GM12873 (cell line): Measurements from ENCODE around the gene HIRIP3.

Source experiments
- TF ChIP-seq, protein P1 (sequence below): IDR thresholded peaks from 2 replicates; pipeline ENCODE4 v1.5.1; 2012; ENCODE audit warnings: low read depth, mild to moderate bottlenecking, moderate library complexity, low read length, control low read depth; ENCODE audit not compliant: insufficient read depth; ENCODE audit errors: missing control alignments

HIRIP3 gene

DNA sequence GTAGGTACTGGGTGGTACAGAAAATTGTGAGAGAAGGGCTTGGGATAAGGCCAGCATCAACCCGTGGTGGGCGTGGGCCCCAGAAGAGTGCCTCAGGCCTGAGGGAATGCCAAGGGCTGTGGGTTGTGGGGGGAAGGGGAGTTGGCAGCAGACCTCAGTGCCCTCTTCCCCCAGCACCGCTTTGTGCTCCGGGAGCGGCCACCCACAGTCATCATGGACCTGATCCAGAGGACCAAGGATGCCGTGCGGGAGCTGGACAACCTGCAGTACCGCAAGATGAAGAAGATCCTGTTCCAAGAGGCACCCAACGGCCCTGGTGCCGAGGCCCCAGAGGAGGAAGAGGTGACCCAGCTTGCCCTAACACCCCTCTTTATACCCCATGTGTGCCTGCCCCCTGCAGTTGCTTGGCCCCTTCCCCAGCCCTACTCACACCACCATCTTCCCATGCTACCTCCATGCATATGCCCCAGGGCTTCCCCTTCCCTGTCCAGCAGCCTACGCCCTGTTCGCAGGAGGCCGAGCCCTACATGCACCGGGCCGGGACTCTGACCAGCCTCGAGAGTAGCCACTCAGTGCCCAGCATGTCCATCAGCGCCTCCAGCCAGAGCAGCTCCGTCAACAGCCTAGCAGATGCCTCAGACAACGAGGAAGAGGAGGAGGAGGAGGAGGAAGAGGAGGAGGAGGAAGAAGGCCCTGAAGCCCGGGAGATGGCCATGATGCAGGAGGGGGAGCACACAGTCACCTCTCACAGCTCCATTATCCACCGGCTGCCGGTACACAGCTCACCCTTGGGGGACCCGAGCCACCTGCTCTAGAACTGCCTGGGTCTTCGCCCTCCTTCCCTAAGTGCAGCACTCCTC lies 12.6 kb downstream of the HIRIP3 start:
- TF ChIP-seq, protein P1, sequence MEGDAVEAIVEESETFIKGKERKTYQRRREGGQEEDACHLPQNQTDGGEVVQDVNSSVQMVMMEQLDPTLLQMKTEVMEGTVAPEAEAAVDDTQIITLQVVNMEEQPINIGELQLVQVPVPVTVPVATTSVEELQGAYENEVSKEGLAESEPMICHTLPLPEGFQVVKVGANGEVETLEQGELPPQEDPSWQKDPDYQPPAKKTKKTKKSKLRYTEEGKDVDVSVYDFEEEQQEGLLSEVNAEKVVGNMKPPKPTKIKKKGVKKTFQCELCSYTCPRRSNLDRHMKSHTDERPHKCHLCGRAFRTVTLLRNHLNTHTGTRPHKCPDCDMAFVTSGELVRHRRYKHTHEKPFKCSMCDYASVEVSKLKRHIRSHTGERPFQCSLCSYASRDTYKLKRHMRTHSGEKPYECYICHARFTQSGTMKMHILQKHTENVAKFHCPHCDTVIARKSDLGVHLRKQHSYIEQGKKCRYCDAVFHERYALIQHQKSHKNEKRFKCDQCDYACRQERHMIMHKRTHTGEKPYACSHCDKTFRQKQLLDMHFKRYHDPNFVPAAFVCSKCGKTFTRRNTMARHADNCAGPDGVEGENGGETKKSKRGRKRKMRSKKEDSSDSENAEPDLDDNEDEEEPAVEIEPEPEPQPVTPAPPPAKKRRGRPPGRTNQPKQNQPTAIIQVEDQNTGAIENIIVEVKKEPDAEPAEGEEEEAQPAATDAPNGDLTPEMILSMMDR, result no peak

DNA sequence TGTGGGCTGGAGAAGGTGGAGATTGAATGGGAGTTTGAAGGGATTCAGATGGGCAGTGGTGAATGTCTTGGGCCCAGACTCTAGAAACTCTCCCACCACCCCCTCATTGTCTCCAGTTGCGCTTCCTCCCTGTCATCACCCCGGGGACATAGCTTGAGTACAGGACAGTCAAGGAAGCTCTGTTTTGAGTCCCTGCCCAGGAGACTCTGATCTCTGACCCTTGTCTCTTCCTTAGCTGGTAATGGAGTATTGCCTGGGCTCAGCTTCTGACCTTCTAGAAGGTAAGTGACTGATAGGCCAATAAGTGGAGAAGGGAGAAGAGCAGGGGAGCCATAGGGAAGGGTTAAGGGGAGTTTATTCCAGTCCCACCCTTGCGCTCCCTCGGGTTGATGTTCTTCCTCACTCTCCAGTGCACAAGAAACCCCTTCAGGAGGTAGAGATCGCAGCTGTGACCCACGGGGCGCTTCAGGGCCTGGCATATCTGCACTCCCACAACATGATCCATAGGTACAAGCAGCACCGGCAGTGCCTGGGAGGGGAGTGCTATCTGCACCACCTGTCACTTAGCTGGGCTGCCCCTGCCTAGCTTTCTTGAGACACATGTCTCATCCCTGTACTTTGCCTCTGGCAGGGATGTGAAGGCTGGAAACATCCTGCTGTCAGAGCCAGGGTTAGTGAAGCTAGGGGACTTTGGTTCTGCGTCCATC lies 16.7 kb downstream of the HIRIP3 start:
- TF ChIP-seq, protein P1, result no peak

DNA sequence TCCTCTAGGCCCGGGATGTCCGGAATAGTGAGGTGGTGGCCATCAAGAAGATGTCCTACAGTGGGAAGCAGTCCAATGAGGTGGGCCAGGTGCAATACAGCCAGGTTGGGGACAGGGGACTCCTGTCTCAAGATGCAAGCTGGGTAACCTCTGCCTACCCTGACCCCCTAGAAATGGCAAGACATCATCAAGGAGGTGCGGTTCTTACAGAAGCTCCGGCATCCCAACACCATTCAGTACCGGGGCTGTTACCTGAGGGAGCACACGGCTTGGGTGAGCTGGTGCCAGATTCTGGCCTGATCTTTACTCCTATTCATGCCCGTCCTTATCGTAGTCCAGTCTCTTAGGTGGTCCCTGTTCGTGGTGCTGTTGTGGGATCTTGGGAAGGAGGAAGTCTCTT lies 17.3 kb downstream of the HIRIP3 start:
- TF ChIP-seq, protein P1, result no peak

DNA sequence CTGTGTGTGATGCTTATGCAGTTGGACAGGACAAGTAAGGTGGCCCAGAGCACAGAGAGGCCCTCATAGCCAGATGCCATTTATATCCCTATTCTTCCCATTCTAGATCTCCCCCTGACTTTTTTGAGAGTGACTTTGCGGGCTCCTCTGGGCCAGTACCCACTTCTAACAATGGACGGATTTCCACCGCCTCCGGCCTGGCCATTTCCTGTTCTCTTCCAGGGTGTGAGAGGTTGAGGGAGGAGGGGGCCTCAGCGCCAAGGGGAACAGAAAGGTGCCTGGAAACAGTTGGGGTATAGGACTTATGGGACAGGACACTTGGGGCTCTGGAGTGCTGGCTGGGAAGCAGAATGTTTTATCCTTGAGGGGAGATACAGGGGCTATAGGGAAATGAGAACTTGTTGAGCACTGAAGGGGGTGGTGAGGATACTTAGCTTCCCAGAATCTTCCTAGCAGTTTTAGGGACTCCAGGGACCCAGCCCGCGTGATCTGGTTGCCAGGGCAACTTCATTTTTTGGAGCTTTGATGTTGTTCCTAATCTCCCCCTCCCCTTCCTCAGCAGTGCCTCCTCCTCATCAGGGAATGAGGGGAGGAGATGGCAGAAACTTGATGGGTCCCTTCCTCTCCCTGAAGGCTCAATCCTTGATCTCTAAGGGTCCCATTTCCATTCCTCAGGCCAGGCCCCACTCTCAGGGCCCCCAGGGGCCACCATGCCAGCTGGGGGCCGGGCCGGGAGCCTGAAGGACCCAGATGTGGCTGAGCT lies 18.2 kb downstream of the HIRIP3 start:
- TF ChIP-seq, protein P1, result no peak

DNA sequence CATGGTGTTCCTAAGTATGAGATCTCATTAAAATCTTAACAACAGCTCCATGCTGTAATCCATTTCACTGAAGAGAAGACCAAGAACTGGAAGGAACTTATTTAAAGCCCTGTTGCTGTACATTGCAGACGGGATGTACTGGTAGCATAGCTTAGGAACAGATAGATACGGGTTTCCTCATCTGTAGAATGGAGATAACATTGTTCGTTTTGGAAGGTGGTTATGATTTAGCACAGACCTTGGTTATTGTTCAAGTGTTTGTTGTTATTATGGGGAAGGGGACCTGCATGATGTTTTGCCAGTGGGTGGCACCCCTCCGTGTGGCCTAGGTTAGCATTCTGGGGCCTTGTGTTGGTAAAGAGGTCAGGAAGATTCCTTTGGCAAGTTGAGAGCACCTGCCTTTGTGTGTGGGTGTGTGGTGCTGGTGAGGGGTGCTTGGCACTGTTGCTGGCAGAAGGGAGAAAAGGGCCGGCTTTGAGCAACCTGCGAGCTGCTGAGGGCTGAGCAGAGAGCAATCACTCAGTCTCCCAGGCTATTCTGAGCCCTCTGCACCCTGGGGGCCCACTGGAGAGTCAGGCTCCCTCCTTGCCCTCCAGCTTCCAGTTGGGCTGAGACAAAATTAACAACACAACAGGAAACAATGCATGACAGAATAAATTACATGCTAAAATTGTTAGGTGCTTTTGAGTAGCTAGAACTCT lies 19.5 kb downstream of the HIRIP3 start:
- TF ChIP-seq, protein P1, result no peak

DNA sequence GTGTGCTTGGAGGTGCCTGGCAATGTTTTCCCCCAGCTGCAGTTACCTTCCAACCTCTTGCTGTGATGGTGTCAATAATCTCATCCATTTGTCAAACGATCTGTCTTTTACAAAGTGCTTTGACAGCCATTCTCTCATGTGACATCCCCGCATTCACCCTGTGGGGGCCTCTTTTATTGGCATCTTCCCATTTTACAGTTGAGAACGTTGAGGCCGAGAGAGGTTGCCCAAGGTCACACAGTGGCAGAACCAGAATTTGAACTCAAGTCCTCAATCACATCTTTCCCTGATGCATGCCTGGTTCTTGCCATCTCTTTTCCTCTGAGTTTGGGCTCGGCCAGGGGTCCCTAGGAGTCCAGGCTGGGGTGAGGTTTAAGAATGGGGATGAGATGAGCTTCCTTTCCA lies 20.3 kb downstream of the HIRIP3 start:
- TF ChIP-seq, protein P1, result no peak
